Stomach (tissue), 9 donors: Measurements from ENCODE around the gene TMEM17. TPM values are rescaled to one million over a fixed set of nuclear protein-coding genes. Genes with fewer than 3 reads are reported as not detected.
A peak's percentile ranks its signal among the peaks of the same experiment; 100 is the strongest.

Experiments
- DNase-seq, 2 donors: peaks; one replicate each; pipeline versions ENCODE4 v3.0.0 to v3.0.0-alpha.2; 2013 to 2019
- H3K27ac ChIP-seq, 5 donors: fragments of 200-600 bp in 4 of 5; sonication (generic) in 4 of 5; one replicate each; pipeline ENCODE4 v1.5.1; 2013 to 2019; ENCODE audit warnings: mild to moderate bottlenecking in 1 of 5, moderate library complexity in 1 of 5
- H3K27me3 ChIP-seq, 3 donors: fragments of 200-600 bp; sonication (generic); one replicate each; pipeline ENCODE4 v1.5.1; 2017 to 2019; ENCODE audit warnings: mixed run types in 1 of 3
- H3K36me3 ChIP-seq, 4 donors: fragments of 200-600 bp; sonication (generic); 1 replicate in 3 of 4; 2 replicates in 1 of 4; pipeline ENCODE4 v1.5.1; 2016 to 2019
- H3K4me1 ChIP-seq, 4 donors: fragments of 200-600 bp; sonication (generic); one replicate each; pipeline ENCODE4 v1.5.1; 2016 to 2019
- H3K4me3 ChIP-seq, 4 donors: fragments of 200-600 bp; sonication (generic) in 3 of 4; one replicate each; pipeline ENCODE4 v1.5.1; 2016 to 2019; ENCODE audit warnings: mild to moderate bottlenecking in 1 of 4
- H3K9me3 ChIP-seq, 4 donors: fragments of 200-600 bp; sonication (generic); one replicate each; pipeline ENCODE4 v1.5.1; 2016 to 2019
- EP300 ChIP-seq: sonication (generic); formaldehyde crosslinking; IDR thresholded peaks from one replicate; pipeline ENCODE4 v1.6.1; 2017; ENCODE audit warnings: antibody characterized with exemption
- POLR2A ChIP-seq, 4 donors: fragments of 450-650 bp; IDR thresholded peaks; one replicate each; pipeline ENCODE4 v1.6.1; 2016; ENCODE audit warnings: antibody characterized with exemption in 4 of 4, control low read depth in 2 of 4, mild to moderate bottlenecking in 1 of 4, moderate library complexity in 1 of 4
- POLR2AphosphoS5 ChIP-seq, 3 donors: sonication (generic); formaldehyde crosslinking; IDR thresholded peaks; one replicate each; pipeline ENCODE4 v1.6.1; 2016; ENCODE audit warnings: antibody characterized with exemption in 3 of 3
- WGBS, 5 donors: extraction: QIAGEN DNeasy Blood & Tissue Kit in 3 of 5; methylation state at CpG; one replicate each; pipeline versions ENCODE4 v1.1.5 to v1.1.7; 2013 to 2018; 5-methylcytosine and 5-hydroxymethylcytosine counted together
- intact Hi-C: fragments of 100-400 bp; cut with DNase I; formaldehyde crosslinking; loops from one replicate; pipeline ENCODE4 v1.15.1; 2023; ENCODE audit warnings: low total_unique reads
- polyA plus RNA-seq, 3 donors: library from polyadenylated mRNA; stranded (reverse); fragments of 200-250 nt; gene quantifications; one replicate each; pipeline ENCODE4 v1.2.3, GENCODE V29; 2013
- total RNA-seq, 5 donors: library from RNA; depleted of rRNA; stranded (reverse); fragments of >200 nt; gene quantifications; one replicate each; pipeline versions ENCODE4 v1.1.0 to v1.2.3, GENCODE V29; 2014 to 2016
- TF ChIP-seq, protein P1 (sequence below), 7 experiments: fragments of 450-650 bp in 4 of 7; fragments of 200-600 bp in 3 of 7; sonication (generic) in 3 of 7; IDR thresholded peaks; one replicate each; pipeline ENCODE4 v1.5.1; 2016 to 2019; ENCODE audit warnings: antibody characterized with exemption in 7 of 7, control low read depth in 2 of 7, mild to moderate bottlenecking in 1 of 7
- donor health status: healthy with polysubstance abuse.
- donor health status: Bipolar disorder and iron deficiency.
- donor health status: healthy.

TMEM17 gene
- total and polyA plus RNA-seq, 8 donors = 0.87 to 2.2 (median 1.2) TPM; not detected in 3

DNA sequence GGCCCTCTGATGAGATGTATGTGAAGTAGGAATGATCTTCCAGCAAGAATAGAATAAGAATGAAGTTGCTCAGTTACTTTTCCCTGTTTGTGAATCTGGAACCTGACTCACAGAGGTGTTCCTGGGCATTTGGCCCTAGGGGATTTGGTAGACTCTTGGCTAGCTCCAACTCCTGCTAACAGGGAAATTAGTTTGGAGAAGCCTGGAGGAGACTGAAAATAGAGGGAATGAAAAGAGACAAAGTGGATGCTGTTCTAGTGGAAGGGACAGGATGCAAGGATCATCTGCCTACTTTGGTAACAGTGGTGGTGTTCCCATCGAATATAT, 19.6 kb downstream of the TMEM17 start:
- TF ChIP-seq POLR2AphosphoS5 (IDR thresholded peaks at IDR 0.05) = no peak
- TF ChIP-seq EP300 = no peak
- TF ChIP-seq, protein P1, sequence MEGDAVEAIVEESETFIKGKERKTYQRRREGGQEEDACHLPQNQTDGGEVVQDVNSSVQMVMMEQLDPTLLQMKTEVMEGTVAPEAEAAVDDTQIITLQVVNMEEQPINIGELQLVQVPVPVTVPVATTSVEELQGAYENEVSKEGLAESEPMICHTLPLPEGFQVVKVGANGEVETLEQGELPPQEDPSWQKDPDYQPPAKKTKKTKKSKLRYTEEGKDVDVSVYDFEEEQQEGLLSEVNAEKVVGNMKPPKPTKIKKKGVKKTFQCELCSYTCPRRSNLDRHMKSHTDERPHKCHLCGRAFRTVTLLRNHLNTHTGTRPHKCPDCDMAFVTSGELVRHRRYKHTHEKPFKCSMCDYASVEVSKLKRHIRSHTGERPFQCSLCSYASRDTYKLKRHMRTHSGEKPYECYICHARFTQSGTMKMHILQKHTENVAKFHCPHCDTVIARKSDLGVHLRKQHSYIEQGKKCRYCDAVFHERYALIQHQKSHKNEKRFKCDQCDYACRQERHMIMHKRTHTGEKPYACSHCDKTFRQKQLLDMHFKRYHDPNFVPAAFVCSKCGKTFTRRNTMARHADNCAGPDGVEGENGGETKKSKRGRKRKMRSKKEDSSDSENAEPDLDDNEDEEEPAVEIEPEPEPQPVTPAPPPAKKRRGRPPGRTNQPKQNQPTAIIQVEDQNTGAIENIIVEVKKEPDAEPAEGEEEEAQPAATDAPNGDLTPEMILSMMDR (IDR thresholded peaks at IDR 0.05) = no peak
- TF ChIP-seq POLR2A (IDR thresholded peaks at IDR 0.05) = no peak
- Histone ChIP-seq H3K27ac (peak overlapping the region in 4 of 5 donors; percentile 17 to 43 (median 26)), H3K4me3 (no peak overlapping the region), H3K4me1 (peaks cover 13 to 37% (median 18%) of the 10 kb centered on the region in 4 donors), H3K27me3 (no peaks in the 10 kb centered on the region), H3K36me3 (no peaks in the 10 kb centered on the region), H3K9me3 (no peaks in the 10 kb centered on the region)
- intact Hi-C loops = no loop called here
- no peak for DNase-seq
- 39 to 83% (median 67%) methylated on average over 1 of the region's 1 CpG for WGBS, 5 donors

- no peak overlapping the region for H3K4me3 ChIP-seq
- peak overlapping the region in 4 of 5 donors; percentile 17 to 43 (median 26) for H3K27ac ChIP-seq
- peak in 1 of 2 donors; percentile 77 for DNase-seq
- H3K27me3 ChIP-seq = no peaks in the 10 kb centered on the region
- no peak for TF ChIP-seq POLR2AphosphoS5 (IDR thresholded peaks at IDR 0.05)
- TF ChIP-seq EP300 = no peak
- TF ChIP-seq POLR2A (IDR thresholded peaks at IDR 0.05) = no peak
- TF ChIP-seq, protein P1 (IDR thresholded peaks at IDR 0.05) = no peak
- no peaks in the 10 kb centered on the region for H3K9me3 ChIP-seq
- intact Hi-C loops = no loop called here
- peaks cover 13 to 37% (median 18%) of the 10 kb centered on the region in 4 donors for H3K4me1 ChIP-seq
- WGBS, 5 donors = 19 to 43% (median 28%) methylated on average over 5 of the region's 5 CpGs
- H3K36me3 ChIP-seq = no peaks in the 10 kb centered on the region
Measured at GRCh38 chr2:62485761-62486438, 20.1 kb downstream of the TMEM17 start.

- Histone ChIP-seq H3K4me1 (peaks cover 15 to 36% (median 22%) of the 10 kb centered on the region in 4 donors), H3K27ac (no peak overlapping the region), H3K4me3 (no peak overlapping the region), H3K36me3 (no peaks in the 10 kb centered on the region), H3K27me3 (no peaks in the 10 kb centered on the region), H3K9me3 (no peaks in the 10 kb centered on the region)
- intact Hi-C loops = no loop called here
- WGBS, 5 donors = 91 to 97% (median 94%) methylated on average over 6 of the region's 6 CpGs
- TF ChIP-seq, protein P1 (IDR thresholded peaks at IDR 0.05) = no peak
- no peak for TF ChIP-seq EP300
- TF ChIP-seq POLR2A (IDR thresholded peaks at IDR 0.05) = no peak
- TF ChIP-seq POLR2AphosphoS5 (IDR thresholded peaks at IDR 0.05) = no peak
- no peak for DNase-seq
Measured at GRCh38 chr2:62482558-62483352, 23.2 kb downstream of the TMEM17 start.

DNA sequence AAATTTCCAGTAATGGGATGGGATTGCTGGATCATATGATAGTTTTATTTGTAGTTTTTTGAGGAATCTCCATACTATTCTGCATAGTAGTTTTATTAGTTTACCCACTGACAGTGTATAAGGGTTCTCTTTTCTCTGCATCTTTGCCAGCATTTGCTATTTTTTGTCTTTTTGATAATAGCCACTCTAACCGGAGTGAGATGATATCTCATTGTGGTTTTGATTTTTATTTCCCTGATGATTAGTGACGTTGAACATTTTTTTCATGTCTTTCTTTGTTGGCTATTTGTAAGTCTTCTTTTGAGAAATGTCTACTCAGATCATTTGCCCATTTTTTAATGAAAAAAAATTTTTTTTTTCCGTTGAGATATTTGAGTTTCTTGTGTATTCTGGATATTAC, 26.1 kb downstream of the TMEM17 start:
- Histone ChIP-seq H3K9me3 (no peaks in the 10 kb centered on the region), H3K4me3 (no peak overlapping the region), H3K36me3 (no peaks in the 10 kb centered on the region), H3K27ac (no peak overlapping the region), H3K27me3 (no peaks in the 10 kb centered on the region), H3K4me1 (peaks cover 5 to 35% (median 21%) of the 10 kb centered on the region in 4 donors)
- WGBS, 5 donors = 63 to 78% (median 65%) methylated on average over 3 of the region's 3 CpGs
- TF ChIP-seq POLR2AphosphoS5 (IDR thresholded peaks at IDR 0.05) (no peak), POLR2A (IDR thresholded peaks at IDR 0.05) (no peak), EP300 (no peak)
- TF ChIP-seq, protein P1 (IDR thresholded peaks at IDR 0.05) = no peak
- intact Hi-C loops = no loop called here
- no peak for DNase-seq
